GM23338 (cell line): ENCODE measurements around the gene RPS14. TPM values are rescaled to one million over a fixed set of nuclear protein-coding genes. Genes with fewer than 3 reads are reported as not detected.

Experiments
- ATAC-seq: fragments of 200-7000 bp; cut with Tn5 transposase; 3 replicates; pipeline ENCODE4 v1.9.1; 2020
- DNase-seq: peaks from one replicate; pipeline ENCODE4 v3.0.0-alpha.2; 2015; ENCODE audit warnings: low spot score
- H2AFZ ChIP-seq: fragments of 200-600 bp; sonication (generic); 2 replicates; pipeline ENCODE4 v1.8.0; 2016; ENCODE audit warnings: antibody characterized with exemption, mild to moderate bottlenecking, moderate library complexity
- H3F3A ChIP-seq: fragments of 200-600 bp; sonication (generic); replicated peaks from 2 replicates; pipeline ENCODE4 v1.8.0; 2017; ENCODE audit warnings: antibody characterized with exemption, mixed run types, low read depth
- H3K27ac ChIP-seq: fragments of 200-600 bp; sonication (generic); 2 replicates; pipeline ENCODE4 v1.6.1; 2016; ENCODE audit warnings: low read depth
- H3K27me3 ChIP-seq: fragments of 200-600 bp; sonication (generic); 2 replicates; pipeline ENCODE4 v1.8.0; 2016; ENCODE audit warnings: mild to moderate bottlenecking, mixed run types, moderate library complexity; ENCODE audit not compliant: insufficient read depth
- H3K36me3 ChIP-seq: fragments of 200-600 bp; sonication (generic); 2 replicates; pipeline ENCODE4 v1.8.0; 2016; ENCODE audit warnings: mild to moderate bottlenecking; ENCODE audit not compliant: insufficient read depth
- H3K4me1 ChIP-seq: fragments of 200-600 bp; sonication (generic); 2 replicates; pipeline ENCODE4 v1.8.0; 2016; ENCODE audit warnings: mild to moderate bottlenecking, moderate library complexity; ENCODE audit not compliant: insufficient read depth
- H3K4me2 ChIP-seq: fragments of 200-600 bp; sonication (generic); 2 replicates; pipeline ENCODE4 v1.7.1; 2017; ENCODE audit warnings: mixed run types
- H3K4me3 ChIP-seq: fragments of 200-600 bp; sonication (generic); 2 replicates; pipeline ENCODE4 v1.6.1; 2016; ENCODE audit warnings: mixed run types
- H3K79me2 ChIP-seq: fragments of 200-600 bp; sonication (generic); replicated peaks from 2 replicates; pipeline ENCODE4 v1.8.0; 2017; ENCODE audit warnings: mild to moderate bottlenecking; ENCODE audit not compliant: insufficient read depth
- H3K9me2 ChIP-seq: fragments of 200-600 bp; sonication (generic); 2 replicates; pipeline ENCODE4 v1.8.0; 2017; ENCODE audit not compliant: insufficient read depth
- H4K20me1 ChIP-seq: fragments of 200-600 bp; sonication (generic); replicated peaks from 2 replicates; pipeline ENCODE4 v1.8.0; 2017; ENCODE audit warnings: mild to moderate bottlenecking; ENCODE audit not compliant: insufficient read depth
- H3K27ac Mint-ChIP-seq: 2 replicates; pipeline ENCODE4 v1.8.0; 2020; ENCODE audit warnings: inconsistent platforms, mild to moderate bottlenecking, moderate library complexity, mixed read lengths
- H3K27me3 Mint-ChIP-seq: 3 replicates; pipeline ENCODE4 v1.8.0; 2022; ENCODE audit warnings: low read depth, mild to moderate bottlenecking, moderate library complexity, mixed read lengths, inconsistent platforms; ENCODE audit not compliant: insufficient read depth, poor library complexity
- H3K36me3 Mint-ChIP-seq: 3 replicates; pipeline ENCODE4 v1.8.0; 2021; ENCODE audit warnings: low read depth, mild to moderate bottlenecking, inconsistent platforms, moderate library complexity, mixed read lengths
- H3K4me1 Mint-ChIP-seq: 3 replicates; pipeline ENCODE4 v1.8.0; 2020; ENCODE audit warnings: mild to moderate bottlenecking, inconsistent platforms, mixed read lengths
- H3K4me3 Mint-ChIP-seq: 3 replicates; pipeline ENCODE4 v1.8.0; 2021; ENCODE audit warnings: moderate library complexity, mild to moderate bottlenecking, inconsistent platforms, mixed read lengths
- H3K9me3 Mint-ChIP-seq: 3 replicates; pipeline ENCODE4 v1.8.0; 2020; ENCODE audit warnings: moderate library complexity, mild to moderate bottlenecking, inconsistent platforms, mixed read lengths
- CREB1 ChIP-seq: fragments of 250-450 bp; sonication (Bioruptor Pico); IDR thresholded peaks from 2 replicates; pipeline ENCODE4 v1.5.0; 2020; ENCODE audit warnings: low read depth, mild to moderate bottlenecking, moderate library complexity
- CTCF ChIP-seq, 2 experiments: fragments of 200-600 bp in 1 of 2; sonication (generic) in 1 of 2; conservative IDR thresholded peaks; 2 replicates each; pipeline versions ENCODE4 v1.5.1 to v1.6.1; 2016 to 2017; ENCODE audit warnings: antibody characterized with exemption in 2 of 2, low read depth in 2 of 2, mild to moderate bottlenecking in 2 of 2, moderate library complexity in 1 of 2
- ETS1 ChIP-seq: IDR thresholded peaks from 2 replicates; pipeline ENCODE4 v1.6.1; 2016; ENCODE audit warnings: antibody characterized with exemption
- EZH2 ChIP-seq: fragments of 200-600 bp; sonication (generic); IDR thresholded peaks from one replicate; pipeline ENCODE4 v1.8.0; 2017; ENCODE audit warnings: antibody characterized with exemption, mild to moderate bottlenecking, low read depth; ENCODE audit not compliant: unreplicated experiment
- EZH2phosphoT487 ChIP-seq: fragments of 200-600 bp; sonication (generic); IDR thresholded peaks from one replicate; pipeline ENCODE4 v1.8.1; 2018; ENCODE audit warnings: antibody characterized with exemption; ENCODE audit not compliant: unreplicated experiment
- JUNB ChIP-seq: IDR thresholded peaks from one replicate; pipeline ENCODE4 v1.6.1; 2016; ENCODE audit warnings: antibody characterized with exemption; ENCODE audit not compliant: unreplicated experiment
- NANOG ChIP-seq: IDR thresholded peaks from 2 replicates; pipeline ENCODE4 v1.6.1; 2016; ENCODE audit warnings: antibody characterized with exemption, borderline replicate concordance
- POLR2AphosphoS5 ChIP-seq: IDR thresholded peaks from 2 replicates; pipeline ENCODE4 v1.6.1; 2016; ENCODE audit warnings: antibody characterized with exemption, low read depth
- REST ChIP-seq: IDR thresholded peaks from one replicate; pipeline ENCODE4 v1.6.1; 2018; ENCODE audit warnings: antibody characterized with exemption; ENCODE audit not compliant: unreplicated experiment
- STAT1 ChIP-seq: IDR thresholded peaks from one replicate; pipeline ENCODE4 v1.6.1; 2016; ENCODE audit warnings: antibody characterized with exemption; ENCODE audit not compliant: unreplicated experiment
- ZNF114 ChIP-seq: fragments of 250-450 bp; sonication (Bioruptor Pico); IDR thresholded peaks from 2 replicates; pipeline ENCODE4 v1.5.0; 2020; ENCODE audit warnings: mild to moderate bottlenecking, moderate library complexity
- ZNF331 ChIP-seq: fragments of 250-450 bp; sonication (Bioruptor Pico); IDR thresholded peaks from 2 replicates; pipeline ENCODE4 v1.5.0; 2020; ENCODE audit warnings: low read depth, mild to moderate bottlenecking, moderate library complexity
- ZNF462 ChIP-seq: fragments of 250-450 bp; sonication (Bioruptor Pico); IDR thresholded peaks from 2 replicates; pipeline ENCODE4 v1.5.0; 2020; ENCODE audit warnings: mild to moderate bottlenecking, moderate library complexity
- polyA plus RNA-seq: library from polyadenylated mRNA; unstranded; fragments of >200 nt; fragmentation: Nextera tagmentation; extraction: Ambion mirVana; gene quantifications from 2 replicates; pipeline ENCODE4 v1.2.1, GENCODE V29; 2016
- total RNA-seq: library from RNA; depleted of rRNA; stranded (reverse); fragments of >200 nt; shearing (Covaris generic); gene quantifications from 2 replicates; pipeline ENCODE4 v1.2.3, GENCODE V29; 2014

The RPS14 gene
- total and polyA plus RNA-seq, 2 experiments from 2014 or later: 1,443 to 2,790 TPM

GRCh38 chr5:150408231-150408943 is 41.2 kb downstream of the RPS14 start:
- Histone ChIP-seq H3K9me2 (no peaks in the 10 kb centered on the region), H3K4me2 (no peak overlapping the region), H3K36me3 (no peaks in the 10 kb centered on the region; the same call in 1 of the 2 replicates), H3K79me2 (no peaks in the 10 kb centered on the region), H3F3A (peaks cover 13% of the 10 kb centered on the region; the same call in 1 of the 2 replicates), H3K27ac (no peak overlapping the region), H2AFZ (no peak overlapping the region), H3K4me3 (no peak overlapping the region), H3K4me1 (peaks cover 31% of the 10 kb centered on the region), H4K20me1 (no peaks in the 10 kb centered on the region; the same call in 1 of the 2 replicates), H3K27me3 (no peaks in the 10 kb centered on the region)
- ATAC-seq (no peak), DNase-seq (no peak)
- Mint-ChIP-seq H3K27ac (no peak overlapping the region), H3K27me3 (peaks cover 7% of the 10 kb centered on the region), H3K36me3 (no peaks in the 10 kb centered on the region), H3K9me3 (no peaks in the 10 kb centered on the region), H3K4me1 (peaks cover 37% of the 10 kb centered on the region), H3K4me3 (no peak overlapping the region)
- TF ChIP-seq ZNF462 (CRISPR knock-in tag) (no peak), ZNF331 (CRISPR knock-in tag) (no peak), CREB1 (no peak), JUNB (no peak), NANOG (no peak), EZH2 (no peak), EZH2phosphoT487 (no peak), POLR2AphosphoS5 (no peak), ETS1 (no peak), STAT1 (no peak), ZNF114 (CRISPR knock-in tag) (no peak), REST (no peak), CTCF (conservative IDR thresholded peaks at IDR 0.05; ENCODE audit: low read depth in 2 of 2) (no peak)
